HEK293T (cell line): ENCODE data around the gene C5orf15.

Experiments used
- CTCF ChIA-PET: fragments of 350-600 bp; formaldehyde crosslinking; extraction: SDS; loops from one replicate; lab custom pipeline; 2021; ENCODE audit warnings: antibody characterized with exemption, inconsistent platforms; lab: Yijun Ruan, JAX
- POLR2A ChIA-PET: fragments of 350-600 bp; formaldehyde crosslinking; extraction: SDS; loops from one replicate; lab custom pipeline; 2020; ENCODE audit warnings: antibody characterized with exemption, inconsistent platforms; lab: Yijun Ruan, JAX
- DNase-seq: peaks from one replicate; pipeline ENCODE4 v3.0.0; 2012; ENCODE audit warnings: mixed read lengths; ENCODE audit errors: extremely low spot score
- ARNT ChIP-seq: fragments of 450-650 bp; IDR thresholded peaks from 2 replicates; pipeline ENCODE4 v1.6.1; 2017; ENCODE audit warnings: mild to moderate bottlenecking
- BHLHE40 ChIP-seq: fragments of 450-650 bp; IDR thresholded peaks from 2 replicates; pipeline ENCODE4 v1.6.1; 2016; ENCODE audit warnings: mild to moderate bottlenecking, moderate library complexity, borderline replicate concordance
- CTBP1 ChIP-seq: fragments of 450-650 bp; IDR thresholded peaks from 2 replicates; pipeline ENCODE4 v1.6.1; 2016; ENCODE audit warnings: borderline replicate concordance
- ELF4 ChIP-seq: fragments of 450-650 bp; IDR thresholded peaks from 2 replicates; pipeline ENCODE4 v1.6.1; 2017; ENCODE audit warnings: antibody characterized with exemption
- FOXA1 ChIP-seq: fragments of 450-650 bp; IDR thresholded peaks from 2 replicates; pipeline ENCODE4 v1.6.1; 2016; ENCODE audit warnings: mild to moderate bottlenecking
- FOXK2 ChIP-seq: fragments of 450-650 bp; IDR thresholded peaks from 2 replicates; pipeline ENCODE4 v1.6.1; 2016; ENCODE audit warnings: mild to moderate bottlenecking
- FOXM1 ChIP-seq: fragments of 450-650 bp; IDR thresholded peaks from 2 replicates; pipeline ENCODE4 v1.6.1; 2017; ENCODE audit warnings: mild to moderate bottlenecking, borderline replicate concordance
- HDGF ChIP-seq: fragments of 450-650 bp; IDR thresholded peaks from 2 replicates; pipeline ENCODE4 v1.6.1; 2017; ENCODE audit warnings: antibody characterized with exemption, borderline replicate concordance
- L3MBTL2 ChIP-seq: fragments of 450-650 bp; conservative IDR thresholded peaks from 2 replicates; pipeline ENCODE4 v1.6.1; 2016; ENCODE audit warnings: mild to moderate bottlenecking
- LEF1 ChIP-seq: fragments of 450-650 bp; IDR thresholded peaks from 2 replicates; pipeline ENCODE4 v1.6.1; 2017; ENCODE audit warnings: mild to moderate bottlenecking, borderline replicate concordance
- NFRKB ChIP-seq: fragments of 450-650 bp; IDR thresholded peaks from 2 replicates; pipeline ENCODE4 v1.6.1; 2016; ENCODE audit warnings: mild to moderate bottlenecking, moderate library complexity
- SP1 ChIP-seq: fragments of 450-650 bp; IDR thresholded peaks from 2 replicates; pipeline ENCODE4 v1.6.1; 2017
- SUZ12 ChIP-seq: fragments of 450-650 bp; IDR thresholded peaks from 2 replicates; pipeline ENCODE4 v1.6.1; 2016; ENCODE audit warnings: mild to moderate bottlenecking
- TARDBP ChIP-seq: fragments of 450-650 bp; IDR thresholded peaks from 2 replicates; pipeline ENCODE4 v1.6.1; 2016
- ZNF384 ChIP-seq: fragments of 450-650 bp; IDR thresholded peaks from 2 replicates; pipeline ENCODE4 v1.6.1; 2016
- TF ChIP-seq, protein P1 (sequence below): fragments of 450-650 bp; IDR thresholded peaks from 2 replicates; pipeline ENCODE4 v1.6.1; 2016

The C5orf15 gene

DNA sequence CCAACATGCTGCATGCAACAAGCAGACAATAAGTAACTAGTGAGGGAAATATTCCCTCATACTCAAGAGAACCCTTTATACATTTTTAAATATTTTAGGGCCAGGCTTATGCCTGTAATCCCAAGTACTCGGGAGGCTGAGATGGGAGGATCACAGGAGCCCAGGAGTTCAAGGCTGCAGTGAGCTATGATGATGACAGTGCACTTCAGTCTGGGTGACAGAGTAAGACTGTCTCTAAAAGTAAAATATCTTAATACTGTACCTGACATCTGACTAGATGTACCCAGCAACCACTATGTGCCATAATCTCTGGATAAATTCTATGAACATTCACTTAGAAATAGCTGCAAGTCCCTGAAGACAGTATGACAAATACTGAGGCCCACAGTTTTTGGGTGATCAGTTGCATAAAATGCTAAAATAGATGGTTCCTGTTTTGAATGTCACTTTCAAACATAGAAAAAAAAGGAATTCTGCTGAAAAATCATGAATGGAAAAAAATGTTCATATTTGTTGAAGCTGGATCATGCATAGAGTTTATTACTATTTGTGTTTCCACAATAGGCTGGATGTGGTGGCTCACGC is 2.0 kb upstream of the C5orf15 start:
- ChIA-PET POLR2A (interaction anchor here (1.3 kb wide), 1 partner anchor 22 kb away, joined by 3 read pairs; no protein-coding TSS in a partner anchor), CTCF (interaction anchor here (1.2 kb wide), 1 partner anchor 11 kb away, joined by 3 read pairs; no protein-coding TSS in a partner anchor)
- DNase-seq: no peak
- TF ChIP-seq L3MBTL2 (no peak), BHLHE40 (no peak), TARDBP (no peak), SP1 (no peak), ELF4 (no peak), HDGF (no peak), FOXK2 (no peak), FOXM1 (no peak), ZNF384 (no peak), CTBP1 (no peak)
- TF ChIP-seq, protein P1, sequence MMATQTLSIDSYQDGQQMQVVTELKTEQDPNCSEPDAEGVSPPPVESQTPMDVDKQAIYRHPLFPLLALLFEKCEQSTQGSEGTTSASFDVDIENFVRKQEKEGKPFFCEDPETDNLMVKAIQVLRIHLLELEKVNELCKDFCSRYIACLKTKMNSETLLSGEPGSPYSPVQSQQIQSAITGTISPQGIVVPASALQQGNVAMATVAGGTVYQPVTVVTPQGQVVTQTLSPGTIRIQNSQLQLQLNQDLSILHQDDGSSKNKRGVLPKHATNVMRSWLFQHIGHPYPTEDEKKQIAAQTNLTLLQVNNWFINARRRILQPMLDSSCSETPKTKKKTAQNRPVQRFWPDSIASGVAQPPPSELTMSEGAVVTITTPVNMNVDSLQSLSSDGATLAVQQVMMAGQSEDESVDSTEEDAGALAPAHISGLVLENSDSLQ: no peak

DNA sequence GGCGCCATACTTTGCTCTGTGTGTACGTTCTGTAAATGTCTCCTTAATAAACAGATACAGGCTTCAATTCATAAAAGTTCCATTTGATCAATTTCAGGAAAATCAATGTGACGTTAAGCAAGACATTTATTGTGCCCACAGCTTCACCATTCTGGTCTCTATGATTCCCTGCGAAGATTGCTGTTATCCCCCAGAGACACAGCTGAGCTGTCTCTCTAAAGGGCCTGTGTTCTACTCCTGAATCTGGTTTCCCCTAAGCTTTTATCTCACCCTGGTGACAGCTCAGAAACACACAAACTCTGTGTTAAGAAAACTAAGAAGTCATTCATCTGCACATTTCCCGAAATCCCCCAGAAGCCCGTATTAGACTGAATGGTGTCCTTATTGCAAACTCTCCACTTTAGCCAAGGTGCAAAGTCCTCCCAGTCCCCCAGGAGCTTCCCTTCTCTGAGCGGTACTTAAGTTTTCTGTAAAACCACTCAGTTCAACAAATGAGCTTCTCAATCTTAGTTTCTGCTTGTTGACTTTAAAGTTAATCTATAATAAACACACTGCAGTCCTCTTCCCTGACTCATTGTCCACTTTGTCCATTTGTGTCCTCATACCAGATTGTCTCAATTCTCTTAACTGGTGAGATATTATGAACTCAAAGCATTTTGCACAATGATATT is 1.4 kb upstream of the C5orf15 start:
- TF ChIP-seq HDGF (no peak), NFRKB (no peak), CTBP1 (no peak), FOXA1 (no peak), TARDBP (no peak), ARNT (no peak), SP1 (no peak), L3MBTL2 (no peak), FOXM1 (no peak), BHLHE40 (no peak), ELF4 (no peak), LEF1 (no peak), ZNF384 (no peak), FOXK2 (no peak), SUZ12 (no peak)
- TF ChIP-seq, protein P1: no peak
- no peak for DNase-seq
- CTCF ChIA-PET: interaction anchor here (0.9 to 1.2 kb wide), 2 partner anchors 12 to 13 kb away, joined by 3 read pairs; no protein-coding TSS in a partner anchor
- POLR2A ChIA-PET: interaction anchor here (1.3 to 1.8 kb wide), 2 partner anchors 23 to 35 kb away, joined by 3 to 5 read pairs; partner anchors contain the start of gene VDAC1

DNA sequence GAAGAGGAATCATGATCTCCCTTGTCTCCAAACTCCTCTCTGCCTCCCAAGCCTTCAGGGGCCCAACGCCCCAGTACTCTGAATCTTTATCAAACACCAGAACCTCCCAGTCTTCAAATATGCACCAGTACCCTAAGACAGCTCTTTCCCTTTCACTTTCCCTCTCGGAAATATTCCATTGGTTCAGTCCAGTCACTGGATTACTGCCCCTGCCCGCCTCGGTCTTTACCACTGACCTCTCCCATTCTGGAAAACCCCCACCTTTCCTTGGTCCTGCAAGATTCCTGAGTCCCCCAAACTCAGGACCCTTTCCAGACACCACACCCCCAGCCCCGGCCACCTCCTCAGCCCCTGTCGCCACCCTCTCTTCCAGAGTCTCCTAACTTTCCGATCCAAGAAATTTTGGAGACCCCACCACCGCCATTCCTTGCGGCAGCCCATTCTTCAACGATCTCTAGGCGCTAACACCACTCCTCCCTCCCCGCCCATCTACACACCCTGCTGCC is 674 bp downstream of the C5orf15 start:
- no peak for TF ChIP-seq LEF1
- 0 out of 2 replicates have a peak, but pooled peaks have one; percentile 29 for TF ChIP-seq L3MBTL2
- ChIA-PET CTCF (no interaction called here), POLR2A (no interaction called here)
- peak; percentile 27 for DNase-seq

DNA sequence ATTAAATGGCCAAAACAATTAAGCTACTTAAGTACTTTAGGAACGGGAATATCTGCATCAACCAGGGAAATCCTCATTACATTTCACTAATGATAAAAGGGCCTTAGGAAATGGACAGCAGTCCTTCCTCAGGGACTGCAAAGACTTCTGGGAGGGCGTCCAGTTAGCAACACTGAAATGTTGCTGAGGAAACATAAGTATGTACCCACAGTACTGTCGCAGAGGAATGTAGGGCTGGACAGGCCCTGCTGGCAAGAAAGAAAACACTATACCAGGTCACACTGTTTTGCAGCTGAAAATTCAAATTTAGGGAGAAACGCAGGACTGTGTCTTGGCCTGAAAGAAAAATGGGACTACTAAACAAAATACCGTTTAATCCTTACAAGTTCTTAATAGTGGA is 1.3 kb downstream of the C5orf15 start:
- POLR2A ChIA-PET: no interaction called here
- CTCF ChIA-PET: interaction anchor here (0.7 to 0.9 kb wide), 2 partner anchors 73 to 546 kb away, joined by 3 to 5 read pairs; no protein-coding TSS in a partner anchor
- no peak for TF ChIP-seq TARDBP
- no peak for TF ChIP-seq FOXK2
- no peak for TF ChIP-seq LEF1
- no peak for TF ChIP-seq FOXA1
- no peak for TF ChIP-seq SUZ12
- TF ChIP-seq ELF4: no peak
- TF ChIP-seq FOXM1: no peak
- TF ChIP-seq HDGF: no peak
- TF ChIP-seq, protein P1: no peak
- TF ChIP-seq CTBP1: no peak
- no peak for TF ChIP-seq SP1
- TF ChIP-seq BHLHE40: no peak
- no peak for TF ChIP-seq ARNT
- no peak for TF ChIP-seq L3MBTL2
- no peak for DNase-seq

DNA sequence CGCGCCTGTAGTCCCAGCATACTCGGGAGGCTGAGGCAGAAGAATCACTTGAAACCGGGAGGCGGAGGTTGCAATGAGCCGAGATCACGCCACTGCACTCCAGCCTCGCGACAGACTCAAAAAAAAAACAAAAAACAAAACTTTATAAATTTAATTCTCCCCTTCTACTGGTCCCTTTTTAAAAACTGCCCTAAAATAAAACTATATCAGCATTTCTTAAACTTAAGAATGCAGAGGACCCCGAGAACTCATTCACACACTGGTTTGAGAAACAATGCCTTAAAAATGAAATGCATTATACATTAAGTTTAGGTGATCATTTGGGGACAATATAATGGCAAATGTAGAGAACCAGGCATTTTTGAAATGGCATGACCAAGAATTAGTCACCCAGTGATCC is 2.3 kb downstream of the C5orf15 start:
- POLR2A ChIA-PET: no interaction called here
- CTCF ChIA-PET: interaction anchor here (0.9 kb wide), 1 partner anchor 545 kb away, joined by 5 read pairs; no protein-coding TSS in a partner anchor
- no peak for TF ChIP-seq ZNF384
- TF ChIP-seq FOXM1: no peak
- TF ChIP-seq HDGF: no peak
- TF ChIP-seq BHLHE40: no peak
- no peak for TF ChIP-seq CTBP1
- no peak for TF ChIP-seq LEF1
- TF ChIP-seq TARDBP: no peak
- TF ChIP-seq L3MBTL2: no peak
- no peak for TF ChIP-seq FOXA1
- TF ChIP-seq NFRKB: no peak
- no peak for TF ChIP-seq FOXK2
- TF ChIP-seq ARNT: no peak
- TF ChIP-seq, protein P1: no peak
- TF ChIP-seq ELF4: no peak
- TF ChIP-seq SUZ12: no peak
- no peak for TF ChIP-seq SP1
- DNase-seq: no peak
